Stimulated activated CD4-positive, alpha-beta T cell treated with anti-CD3 and anti-CD28 coated beads, Interleukin-2, amount 100 ng/mL, for 48 hours (primary cell): ENCODE results near the gene GRIN3B.

Experiments used
- DNase-seq, 2 donors: peaks; one replicate each; pipeline ENCODE4 v3.0.0-alpha.2; 2020

GRIN3B gene

GRCh38 chr19:1008268-1009040 is 8.2 kb downstream of the GRIN3B start:
- no peak for DNase-seq

GRCh38 chr19:1009041-1009980 is 9.1 kb downstream of the GRIN3B start:
- DNase-seq = no peak

- DNase-seq = no peak
Measured at GRCh38 chr19:1009981-1010538, 9.8 kb downstream of the GRIN3B start.

GRCh38 chr19:1010586-1011510 is 10.6 kb downstream of the GRIN3B start:
- DNase-seq = no peak

- no peak for DNase-seq
Measured at GRCh38 chr19:1011831-1012333, 11.7 kb downstream of the GRIN3B start.

GRCh38 chr19:1012334-1012733 is 12.1 kb downstream of the GRIN3B start:
- DNase-seq = no peak

- no peak for DNase-seq
Measured at GRCh38 chr19:1013218-1013617, 13.0 kb downstream of the GRIN3B start.

GRCh38 chr19:1014161-1015060 is 14.2 kb downstream of the GRIN3B start:
- no peak for DNase-seq

GRCh38 chr19:1015061-1015781 is 15.0 kb downstream of the GRIN3B start:
- no peak for DNase-seq

GRCh38 chr19:1015782-1016646 is 15.8 kb downstream of the GRIN3B start:
- DNase-seq = no peak

- DNase-seq = no peak
Measured at GRCh38 chr19:1016647-1017114, 16.5 kb downstream of the GRIN3B start.

- DNase-seq = no peak
Measured at GRCh38 chr19:1017115-1017905, 17.1 kb downstream of the GRIN3B start.

GRCh38 chr19:1017906-1018305 is 17.7 kb downstream of the GRIN3B start:
- no peak for DNase-seq

GRCh38 chr19:1018393-1018792 is 18.2 kb downstream of the GRIN3B start:
- DNase-seq = no peak

- DNase-seq = no peak
Measured at GRCh38 chr19:1018932-1019615, 18.9 kb downstream of the GRIN3B start.

- DNase-seq = no peak
Measured at GRCh38 chr19:1019616-1019961, 19.4 kb downstream of the GRIN3B start.

GRCh38 chr19:1019980-1020867 is 20.0 kb downstream of the GRIN3B start:
- no peak for DNase-seq
